NCI-H2107 treated with DMSO at 0.1 percent for 48 hours (cell line): ENCODE measurements around the gene KRTAP4-9.
"Not testable (repeated sequence)": the region's sequence is repeated elsewhere in the genome, so short reads cannot be mapped to it uniquely, and the experiment has no call there.

Source experiments
- DNase-seq: peaks from one replicate; lab custom pipeline; 2025; ENCODE audit not compliant: unreplicated experiment; lab: John Stamatoyannopoulos, UW

The KRTAP4-9 gene

DNA sequence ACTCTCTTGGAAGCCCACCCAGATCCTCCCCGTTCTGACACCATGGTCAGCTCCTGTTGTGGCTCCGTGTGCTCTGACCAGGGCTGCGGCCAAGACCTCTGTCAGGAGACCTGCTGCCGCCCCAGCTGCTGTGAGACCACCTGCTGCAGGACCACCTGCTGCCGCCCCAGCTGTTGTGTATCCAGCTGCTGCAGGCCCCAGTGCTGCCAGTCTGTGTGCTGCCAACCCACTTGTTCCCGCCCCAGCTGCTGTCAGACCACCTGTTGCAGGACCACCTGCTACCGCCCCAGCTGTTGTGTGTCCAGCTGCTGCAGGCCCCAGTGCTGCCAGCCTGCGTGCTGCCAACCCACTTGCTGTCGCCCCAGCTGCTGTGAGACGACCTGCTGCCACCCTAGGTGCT lies at the start of gene KRTAP4-9:
Gene KRTAP4-9 (plus strand): TSS at position 43 of the 400 bp plus-strand sequence. CDS start 0 bp downstream, at position 43.
- not testable (repeated sequence) for DNase-seq

DNA sequence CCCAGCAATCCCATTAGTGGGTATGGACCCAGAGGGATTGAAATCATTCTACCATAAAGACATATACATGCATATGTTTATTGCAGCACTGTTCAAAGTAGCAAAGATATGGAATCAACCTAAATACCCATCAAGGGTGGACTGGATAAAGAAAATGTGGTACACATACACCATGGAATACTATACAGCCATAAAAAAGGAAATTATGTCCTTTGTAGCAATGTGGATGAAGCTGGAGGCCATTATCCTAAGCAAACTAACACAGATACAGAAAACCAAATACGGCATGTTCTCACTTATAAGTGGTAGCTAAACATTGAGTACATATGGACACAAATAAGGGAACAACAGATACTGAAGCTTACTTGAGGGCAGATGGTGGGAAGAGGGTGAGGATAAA lies 47.6 kb upstream of the KRTAP4-9 start:
- DNase-seq, result no peak

DNA sequence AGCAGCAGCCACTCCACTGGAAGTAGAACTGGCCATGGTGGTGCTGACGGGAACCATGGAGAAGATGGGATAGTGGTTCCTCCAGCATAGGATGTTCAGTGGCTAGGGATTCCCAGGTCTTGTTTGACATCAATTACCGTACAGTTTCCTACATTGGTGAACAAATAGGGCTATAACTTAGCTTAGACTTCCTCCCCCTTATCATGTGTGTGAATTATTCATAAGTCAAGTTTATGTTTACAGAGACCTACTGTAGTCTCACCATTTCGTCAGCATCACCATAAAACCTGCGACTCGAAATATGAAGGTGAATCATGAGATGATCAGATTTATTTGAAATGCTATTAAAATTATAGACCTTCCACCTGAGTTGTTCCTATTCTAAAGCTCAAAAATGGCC lies 46.4 kb upstream of the KRTAP4-9 start:
- DNase-seq, result no peak

DNA sequence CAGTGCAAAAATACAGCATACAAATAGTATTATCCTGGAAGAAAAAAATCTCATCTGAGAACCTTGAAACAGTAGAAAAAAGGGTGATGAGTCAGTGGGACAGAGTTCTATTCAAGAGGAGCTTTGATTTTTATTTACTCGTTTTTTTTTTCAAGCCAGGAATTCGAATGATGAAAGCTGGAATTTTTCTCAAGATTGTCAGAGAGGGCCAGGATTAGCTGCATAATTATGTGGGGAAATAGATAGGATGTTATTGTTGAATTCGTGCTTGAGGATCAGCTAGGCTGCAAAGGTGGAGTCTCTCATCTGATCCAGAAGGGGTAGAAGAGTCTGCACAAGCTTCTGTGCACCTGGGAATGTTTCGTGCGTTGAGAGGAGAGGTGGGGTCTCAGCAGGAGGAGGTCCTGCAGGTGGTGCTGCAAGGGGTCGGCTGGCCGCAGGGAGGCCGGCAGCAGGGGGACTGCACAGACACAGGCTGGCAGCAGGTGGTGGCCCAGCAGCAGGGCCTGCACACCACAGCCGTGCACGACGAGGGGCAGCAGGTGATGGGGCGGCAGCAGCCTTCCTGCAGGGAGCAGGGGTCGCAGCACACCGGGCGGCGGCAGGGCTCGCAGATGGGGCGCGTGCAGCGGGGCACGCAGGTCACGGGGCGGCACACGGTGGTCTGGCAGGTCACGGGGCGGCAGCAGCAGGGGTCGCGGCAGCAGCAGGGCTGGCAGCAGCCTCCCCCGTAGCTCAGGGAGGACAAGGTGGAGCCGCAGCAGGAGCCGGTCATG lies 45.7 kb upstream of the KRTAP4-9 start:
- not testable (repeated sequence) for DNase-seq

DNA sequence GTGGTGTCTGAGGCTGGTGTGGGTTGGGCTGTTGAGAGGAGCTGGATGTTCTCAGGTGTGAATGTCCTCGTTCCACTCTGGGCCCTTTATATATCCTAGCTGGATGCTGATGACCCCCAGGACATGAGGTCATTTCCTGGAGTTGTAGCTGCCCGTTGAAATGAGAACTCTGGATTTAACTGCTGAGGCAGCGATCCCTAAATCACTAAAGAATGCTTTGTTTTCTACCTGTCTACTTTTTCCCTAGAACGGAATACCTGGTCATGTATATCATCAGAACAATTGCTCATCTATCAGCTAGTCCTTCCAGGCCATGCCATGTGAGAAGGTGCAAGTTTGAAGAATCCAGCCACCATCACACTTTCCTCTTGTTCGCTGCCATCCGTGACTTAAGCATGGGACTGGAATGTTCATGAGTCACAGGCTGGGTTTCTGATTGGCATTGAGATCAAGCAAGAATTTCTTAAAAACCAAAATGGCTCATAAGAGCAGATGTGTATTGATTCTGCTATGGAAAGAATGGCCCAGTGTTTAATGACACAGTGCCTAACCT lies 45.1 kb upstream of the KRTAP4-9 start, which contains the start of gene KRTAP2-3:
Gene KRTAP2-3 (minus strand): TSS at position 63 of the 553 bp plus-strand sequence. CDS start 64 bp downstream, outside the sequence.
- DNase-seq, result no peak

DNA sequence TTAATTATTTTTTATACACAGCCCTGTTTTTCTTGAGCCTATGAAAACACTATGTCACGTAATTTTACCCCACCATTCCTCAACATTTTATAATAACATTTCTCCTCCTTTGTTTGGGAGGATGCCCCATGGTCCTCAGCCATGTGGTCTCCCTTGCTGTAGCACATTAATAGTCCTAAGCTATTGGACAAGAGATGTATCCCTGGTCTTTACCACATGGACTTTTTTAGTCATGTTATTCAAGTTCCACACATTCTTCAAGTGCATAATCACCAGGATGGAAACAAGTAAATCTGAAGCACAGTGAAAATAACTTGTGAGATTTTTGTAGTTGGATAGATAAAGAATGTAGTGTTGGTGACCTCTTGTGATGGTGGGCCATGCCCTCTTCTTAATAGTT lies 43.2 kb upstream of the KRTAP4-9 start:
- DNase-seq, result no peak

DNA sequence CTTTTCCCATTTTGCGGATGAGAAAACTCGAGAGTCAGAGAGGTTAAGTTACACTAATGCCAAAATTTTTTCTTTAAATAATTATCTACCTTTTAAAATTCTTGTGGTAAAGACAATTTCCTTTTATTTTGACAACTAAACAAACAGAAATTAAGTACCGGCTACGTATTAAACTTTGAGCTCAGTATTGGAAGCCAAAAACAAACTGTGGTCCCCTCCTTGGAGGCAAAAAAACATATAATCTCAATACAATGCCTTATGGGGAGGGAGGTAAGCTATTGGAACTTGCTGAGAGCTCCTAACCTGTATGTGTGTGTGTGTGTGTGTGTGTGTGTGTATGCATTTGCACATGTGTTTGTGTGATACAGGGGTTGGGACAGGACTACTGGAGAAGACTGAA lies 41.7 kb upstream of the KRTAP4-9 start:
- no peak for DNase-seq

DNA sequence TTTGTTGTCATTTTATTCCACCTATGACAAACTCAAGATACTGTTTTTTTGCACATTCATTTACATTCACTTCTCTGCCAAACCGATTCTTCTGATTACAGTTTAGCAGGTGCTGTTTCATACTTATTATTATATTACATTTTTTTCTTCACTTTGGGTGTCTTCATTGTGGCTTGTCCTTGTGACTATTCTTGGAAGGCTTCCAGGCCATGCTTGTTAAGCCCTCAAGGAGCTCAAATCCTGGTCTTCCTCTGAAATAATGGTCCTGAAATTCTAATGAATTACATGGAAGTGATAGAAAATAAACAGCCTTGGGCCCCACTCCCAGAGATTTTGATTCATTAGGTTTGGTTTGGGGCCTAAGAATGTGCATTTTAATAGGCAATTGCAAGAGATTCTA lies 40.9 kb upstream of the KRTAP4-9 start:
- DNase-seq, result no peak

DNA sequence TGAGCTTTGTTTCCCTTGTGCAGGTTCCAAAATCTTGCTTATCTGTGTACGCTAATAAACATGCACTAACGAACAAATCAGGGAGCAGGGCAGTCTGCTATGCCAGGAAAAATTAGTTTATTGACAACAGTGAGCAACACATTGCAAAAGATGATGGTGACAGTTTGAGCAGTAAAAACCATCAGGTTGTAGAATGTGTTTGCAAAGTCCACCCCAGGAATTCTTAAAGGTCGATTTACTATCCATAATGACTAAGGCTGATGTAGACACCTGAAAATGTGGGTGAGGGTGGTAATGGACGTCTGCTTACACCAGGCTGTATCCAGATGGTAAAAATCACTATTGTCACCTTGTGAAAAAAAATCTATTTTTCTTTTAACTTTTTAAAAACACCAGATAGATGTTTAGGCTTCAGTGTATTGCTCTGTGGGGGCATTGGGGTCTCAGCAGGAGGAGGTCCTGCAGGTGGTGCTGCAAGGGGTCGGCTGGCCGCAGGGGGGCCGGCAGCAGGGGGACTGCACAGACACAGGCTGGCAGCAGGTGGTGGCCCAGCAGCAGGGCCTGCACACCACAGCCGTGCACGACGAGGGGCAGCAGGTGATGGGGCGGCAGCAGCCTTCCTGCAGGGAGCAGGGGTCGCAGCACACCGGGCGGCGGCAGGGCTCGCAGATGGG lies 40.0 kb upstream of the KRTAP4-9 start:
- not testable (repeated sequence) for DNase-seq

DNA sequence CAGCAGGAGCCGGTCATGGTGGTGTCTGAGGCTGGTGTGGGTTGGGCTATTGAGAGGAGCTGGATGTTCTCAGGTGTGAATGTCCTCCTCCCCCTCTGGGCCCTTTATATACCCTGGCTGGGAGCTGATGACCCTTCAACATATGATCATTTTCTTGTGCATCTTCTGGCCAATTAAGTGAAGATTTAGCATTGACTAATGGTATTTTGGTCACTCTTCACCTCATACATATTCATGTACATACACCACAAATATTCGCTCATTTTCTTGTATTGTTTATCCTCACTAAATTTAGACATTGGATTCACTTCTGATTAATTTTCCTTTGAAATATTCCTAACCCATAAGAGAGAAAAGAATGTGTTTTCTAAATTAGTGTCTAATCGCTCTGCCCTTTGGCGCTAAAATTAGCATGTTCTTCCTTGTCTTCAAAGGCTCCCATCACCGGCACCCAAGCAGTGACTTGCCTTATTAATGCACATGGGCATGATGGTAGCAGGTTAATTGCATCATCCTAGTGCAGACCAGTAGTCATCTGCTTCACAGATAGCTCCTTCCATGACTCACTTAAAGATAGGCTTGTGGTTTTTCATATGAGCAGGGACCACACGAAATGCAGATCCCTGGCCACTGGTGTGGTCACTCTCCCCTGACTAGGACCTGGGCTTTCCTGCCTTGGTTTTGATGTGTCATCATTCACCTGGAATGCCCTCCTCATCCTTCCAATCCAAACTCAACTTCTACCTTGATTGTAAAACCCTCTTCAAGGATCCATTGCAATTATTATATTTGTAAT lies 39.2 kb upstream of the KRTAP4-9 start, which contains the start of gene KRTAP2-4:
Gene KRTAP2-4 (minus strand): TSS at position 51 of the 796 bp plus-strand sequence. CDS start 34 bp downstream, at position 17.
- DNase-seq, result no peak

DNA sequence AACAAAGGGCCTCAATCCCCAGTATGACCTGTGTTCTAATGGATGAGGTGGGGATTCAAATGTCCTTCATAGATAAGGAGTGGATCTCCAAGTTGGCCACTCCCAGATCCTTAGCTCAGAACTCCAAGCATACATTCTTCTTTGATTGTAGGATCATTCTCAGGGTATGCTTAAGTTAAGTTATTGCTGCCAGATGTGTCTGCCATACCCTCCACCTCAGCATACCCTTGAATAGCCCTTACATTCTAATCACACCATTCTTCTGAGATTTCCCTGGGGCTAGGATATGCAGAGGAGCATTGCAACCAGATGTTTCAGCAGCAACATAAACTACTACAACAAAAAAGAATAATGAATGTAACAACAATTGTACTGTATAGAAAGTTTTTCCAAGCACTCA lies 37.9 kb upstream of the KRTAP4-9 start:
- no peak for DNase-seq

DNA sequence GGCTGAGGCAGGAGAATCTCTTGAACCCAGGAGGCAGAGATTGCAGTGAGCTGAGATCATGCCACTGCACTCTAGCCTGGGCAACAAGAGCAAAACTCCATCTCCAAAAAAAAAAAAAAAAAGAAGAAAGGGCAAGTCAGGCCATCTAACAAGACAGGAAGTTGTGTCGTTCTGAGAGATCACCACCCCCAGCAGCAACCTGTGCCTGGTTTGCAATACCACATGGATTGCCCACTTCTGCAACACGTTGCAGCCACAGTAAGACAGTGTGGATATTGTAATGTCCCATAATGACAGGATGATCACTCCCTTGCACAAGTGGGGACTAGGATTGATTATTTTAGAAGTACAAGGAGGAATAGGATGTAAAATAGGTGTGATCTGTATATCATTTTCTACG lies 36.2 kb upstream of the KRTAP4-9 start:
- no peak for DNase-seq

DNA sequence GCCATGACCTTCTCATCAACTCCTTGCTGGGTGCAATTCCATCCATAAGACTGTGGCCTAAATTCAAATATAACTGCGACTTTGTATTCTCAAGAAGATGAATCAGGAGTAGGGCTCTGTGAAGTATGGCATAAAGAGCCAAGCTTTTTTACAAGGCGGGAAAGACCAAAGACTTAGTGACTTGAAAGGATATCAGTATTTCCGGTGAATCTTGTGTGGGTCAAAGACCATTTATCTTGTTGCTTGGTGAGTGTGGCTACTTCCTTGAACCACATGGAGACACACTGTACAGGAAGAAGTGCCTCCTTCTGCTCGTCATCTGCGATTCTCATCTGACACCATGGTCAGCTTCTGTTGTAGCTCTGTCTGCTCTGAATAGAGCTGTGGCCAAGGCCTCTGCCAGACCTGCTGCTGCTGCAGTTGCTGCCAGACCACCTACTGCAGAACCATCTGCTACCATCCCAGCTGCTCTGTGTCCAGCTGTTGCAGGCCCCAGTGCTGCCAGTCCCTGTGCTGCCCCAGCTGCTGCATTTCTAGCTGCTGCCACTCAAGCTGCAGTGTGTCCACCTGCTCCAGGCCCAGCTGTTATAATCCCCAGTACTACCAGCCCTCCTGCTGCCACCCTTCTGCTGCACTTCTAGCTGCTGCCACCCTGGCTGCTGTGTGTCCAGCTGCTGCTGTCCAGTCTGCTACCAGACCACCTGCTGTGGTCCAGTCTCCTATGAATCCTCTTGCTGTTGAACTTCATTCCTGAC lies 33.4 kb upstream of the KRTAP4-9 start:
- DNase-seq, result no peak

DNA sequence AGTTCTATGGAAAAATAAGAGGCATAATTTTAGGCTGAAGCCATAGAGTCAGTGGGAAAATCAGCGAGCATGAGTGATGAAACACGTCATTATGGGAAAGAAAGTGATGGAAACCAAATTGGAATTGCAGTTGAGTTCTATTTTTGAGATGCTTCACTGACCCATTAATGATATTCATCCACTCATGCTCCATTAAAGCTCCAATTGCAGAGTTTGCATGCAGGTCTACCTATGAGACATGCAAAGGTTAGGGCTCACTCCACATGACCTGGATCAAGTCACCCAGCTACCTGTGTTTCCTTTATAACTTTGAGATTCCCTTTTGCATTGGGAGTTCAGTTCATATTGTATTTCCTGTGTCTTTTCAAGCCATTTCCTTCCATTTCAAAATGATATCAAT lies 31.5 kb upstream of the KRTAP4-9 start:
- DNase-seq, result no peak

DNA sequence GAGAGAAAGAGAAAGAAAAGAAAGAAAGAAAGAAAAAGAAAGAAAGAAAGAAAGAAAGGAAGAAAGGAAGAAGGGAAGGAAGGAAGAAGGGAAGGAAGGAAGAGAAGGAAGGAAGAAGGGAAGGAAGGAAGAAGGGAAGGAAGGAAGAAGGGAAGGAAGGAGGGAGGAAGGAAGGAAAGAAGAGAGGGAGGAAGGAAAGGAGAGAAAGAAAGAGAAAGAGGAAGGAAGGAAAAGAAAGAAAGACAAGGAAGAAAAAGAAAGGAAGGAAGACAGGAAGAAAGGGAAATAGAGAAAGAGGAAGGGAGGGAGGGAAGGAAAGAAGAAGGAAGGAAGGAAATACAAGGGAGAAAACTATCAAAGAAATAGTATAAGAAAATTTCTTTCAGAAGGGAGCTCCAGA lies 28.4 kb upstream of the KRTAP4-9 start:
- DNase-seq, result no peak

DNA sequence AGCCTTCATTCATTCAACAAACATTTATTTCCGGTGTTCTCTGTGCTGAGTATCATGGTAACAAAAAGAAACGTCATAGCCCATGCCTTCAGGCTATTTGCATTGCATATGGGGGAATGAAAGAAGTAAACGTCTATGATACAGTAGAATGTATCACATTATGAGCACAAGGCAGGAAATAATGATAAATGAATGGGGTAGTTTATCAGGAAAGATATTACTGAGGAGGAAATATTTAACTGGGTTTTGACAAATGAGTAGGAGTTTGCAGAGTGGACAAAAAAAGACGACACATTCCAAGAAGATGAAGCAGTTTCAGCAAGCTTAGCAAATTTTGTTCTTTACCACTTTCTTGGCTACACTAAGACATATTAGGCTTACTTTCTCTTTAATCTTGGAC lies 22.6 kb upstream of the KRTAP4-9 start:
- no peak for DNase-seq

DNA sequence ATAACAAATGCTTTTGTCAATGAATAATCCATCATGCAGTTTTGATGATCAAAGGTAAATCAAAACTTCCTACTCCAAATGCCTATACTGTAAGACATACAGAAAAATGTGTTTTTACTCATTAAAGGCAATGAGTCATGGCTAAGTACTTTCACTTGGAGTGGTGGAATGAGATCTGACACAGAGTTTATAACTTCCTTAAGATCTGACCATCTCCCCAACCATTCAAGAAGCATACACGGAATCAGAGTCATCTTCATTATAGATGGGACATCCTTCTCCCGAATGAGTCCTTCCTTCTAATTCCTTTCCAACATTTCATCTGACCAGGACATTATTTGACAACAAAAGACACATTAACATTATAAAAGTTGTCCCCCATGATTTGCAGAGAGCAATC lies 21.8 kb upstream of the KRTAP4-9 start:
- not testable (repeated sequence) for DNase-seq

DNA sequence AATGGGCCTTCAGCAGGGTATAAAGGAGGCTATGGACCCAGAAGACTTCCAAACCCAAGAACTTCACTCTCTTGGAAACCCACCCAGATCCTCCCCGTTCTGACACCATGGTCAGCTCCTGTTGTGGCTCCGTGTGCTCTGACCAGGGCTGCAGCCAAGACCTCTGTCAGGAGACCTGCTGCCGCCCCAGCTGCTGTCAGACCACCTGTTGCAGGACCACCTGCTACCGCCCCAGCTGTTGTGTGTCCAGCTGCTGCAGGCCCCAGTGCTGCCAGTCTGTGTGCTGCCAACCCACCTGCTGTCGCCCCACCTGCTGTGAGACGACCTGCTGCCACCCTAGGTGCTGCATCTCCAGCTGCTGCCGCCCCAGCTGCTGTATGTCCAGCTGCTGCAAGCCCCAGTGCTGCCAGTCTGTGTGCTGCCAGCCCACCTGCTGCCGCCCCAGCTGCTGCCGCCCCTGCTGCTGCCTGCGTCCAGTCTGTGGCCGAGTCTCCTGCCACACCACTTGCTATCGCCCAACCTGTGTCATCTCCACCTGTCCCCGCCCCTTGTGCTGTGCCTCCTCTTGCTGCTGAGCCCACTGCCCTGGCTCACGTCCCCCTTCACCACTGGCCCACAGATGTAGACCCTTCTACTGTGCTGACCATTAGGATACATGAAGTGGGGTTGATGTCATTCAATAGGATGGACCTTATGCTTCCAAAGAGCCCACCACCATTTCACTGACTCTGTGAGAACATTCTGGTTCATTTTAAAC lies 20.9 kb upstream of the KRTAP4-9 start, which contains the start of gene KRTAP4-7:
Gene KRTAP4-7 (plus strand): TSS at position 51 of the 757 bp plus-strand sequence. CDS start 57 bp downstream, at position 108.
- DNase-seq, result not testable (repeated sequence)

DNA sequence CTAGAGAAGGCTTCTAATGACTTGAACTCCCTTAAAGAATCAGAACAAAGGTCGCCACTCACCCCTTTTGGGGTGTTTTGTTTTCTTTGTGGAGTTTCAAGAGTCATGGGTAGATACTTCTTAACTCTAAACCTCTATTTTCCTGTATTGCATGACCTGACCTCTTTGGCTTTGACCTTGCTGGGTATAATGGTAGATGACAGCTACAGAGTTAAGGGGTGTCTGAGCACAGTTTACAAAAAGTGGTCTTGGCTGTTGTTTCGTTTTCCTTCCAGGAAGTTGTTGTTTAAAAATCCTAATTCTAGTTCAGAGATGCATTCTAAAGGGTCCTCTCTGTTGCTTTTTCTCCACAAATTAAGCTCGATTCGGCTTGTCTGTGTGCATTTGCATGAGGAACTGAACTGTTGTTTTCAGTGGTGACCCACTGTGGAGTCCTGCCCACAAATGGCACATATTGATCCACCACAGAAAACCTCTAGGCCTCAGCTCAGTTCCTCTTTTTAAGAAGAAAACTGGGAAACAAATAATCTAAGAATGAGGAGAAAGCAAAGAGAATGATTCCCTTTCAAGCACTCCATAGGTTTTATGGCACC lies 16.3 kb upstream of the KRTAP4-9 start:
- not testable (repeated sequence) for DNase-seq
